T-helper 22 cell (primary cell): ENCODE measurements around the gene SETBP1.

Experiments used
- DNase-seq: peaks from one replicate; pipeline ENCODE4 v3.0.0-alpha.2; 2020; ENCODE audit warnings: low read depth

Gene SETBP1

DNA sequence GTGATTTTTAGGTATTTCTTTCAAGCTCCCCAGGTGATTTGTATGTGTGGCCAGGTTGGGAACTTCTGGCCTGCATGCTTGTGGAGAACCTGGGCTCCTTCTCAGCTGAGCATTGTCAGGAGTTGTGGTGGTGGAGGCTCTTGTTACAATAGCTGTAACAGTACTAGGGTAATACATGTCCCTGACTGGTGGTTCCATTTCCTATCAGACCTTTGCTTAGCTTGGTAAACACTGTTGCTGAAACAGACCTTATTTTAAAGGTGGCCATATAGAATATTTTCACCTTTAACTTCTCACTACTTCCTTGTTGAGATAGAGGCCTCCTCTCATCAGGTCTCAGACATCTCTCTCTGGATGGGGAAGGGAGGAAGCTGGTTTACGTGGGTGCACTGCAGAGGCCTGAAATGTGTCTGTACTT lies 79.2 kb downstream of the SETBP1 start:
- no peak for DNase-seq

GRCh38 chr18:44761812-44762211 lies 81.1 kb downstream of the SETBP1 start:
- DNase-seq, result no peak

GRCh38 chr18:44763327-44763726 lies 82.6 kb downstream of the SETBP1 start:
- DNase-seq, result no peak

DNA sequence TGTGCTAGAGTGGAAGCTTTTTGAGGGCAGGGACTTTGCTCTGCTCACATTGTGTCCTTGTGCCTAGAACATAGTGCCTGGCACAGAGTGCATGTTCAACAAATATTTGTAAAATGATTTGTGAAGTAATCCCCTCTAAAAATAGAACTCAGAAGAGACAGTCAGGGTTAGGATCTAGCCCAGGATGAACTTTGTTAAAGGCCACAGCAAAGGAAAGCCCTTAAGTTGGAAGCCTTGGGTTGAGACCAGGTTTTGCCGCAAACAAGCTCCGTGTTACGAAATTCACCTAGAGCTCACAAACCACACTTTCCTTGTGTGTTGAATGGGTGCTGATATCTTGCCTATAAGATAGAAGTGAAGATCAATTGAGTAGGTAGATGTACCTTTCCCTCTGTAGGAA lies 84.2 kb downstream of the SETBP1 start:
- no peak for DNase-seq

DNA sequence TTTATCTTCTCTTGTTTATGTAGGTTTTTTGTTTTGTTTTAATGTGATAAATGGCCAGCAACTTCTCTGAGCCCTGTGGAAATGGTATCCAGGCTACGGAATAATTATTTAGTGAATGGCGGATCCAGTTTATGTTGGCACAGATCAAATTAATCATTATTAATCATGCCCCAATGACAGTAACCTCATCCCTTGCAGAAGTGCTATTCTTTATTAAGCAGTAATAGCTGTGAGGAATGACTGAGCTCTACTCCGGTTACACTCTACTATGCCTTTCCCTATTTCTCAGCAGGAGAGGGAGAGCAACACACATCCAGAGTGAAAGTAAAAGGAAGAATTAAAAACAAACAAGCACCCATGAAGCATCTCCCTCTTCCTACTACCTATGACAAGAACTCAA lies 84.8 kb downstream of the SETBP1 start:
- no peak for DNase-seq

GRCh38 chr18:44766450-44766849 lies 85.8 kb downstream of the SETBP1 start:
- no peak for DNase-seq

- DNase-seq, result no peak
These were observed 87.1 kb downstream of the SETBP1 start for GRCh38 chr18:44767807-44768206.

GRCh38 chr18:44770641-44771040 lies 90.0 kb downstream of the SETBP1 start:
- DNase-seq, result no peak

DNA sequence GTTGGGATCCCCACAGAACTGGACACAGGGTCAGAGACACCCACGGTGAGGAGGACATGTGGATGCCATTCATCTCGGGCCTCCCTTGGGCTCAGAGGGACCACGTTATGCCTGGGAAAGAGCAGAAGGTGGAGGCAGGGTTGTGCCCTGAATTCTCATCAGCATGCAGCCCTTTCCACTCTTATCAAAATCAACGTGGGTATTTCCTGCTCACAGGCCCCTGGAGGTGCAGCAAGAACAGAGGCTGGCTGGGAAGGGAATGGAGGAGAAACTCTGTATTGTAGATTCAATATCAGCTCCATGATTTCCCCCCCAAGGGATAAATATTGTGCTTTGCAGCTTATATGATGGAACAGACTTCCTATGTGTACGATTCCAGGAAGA lies 90.9 kb downstream of the SETBP1 start:
- no peak for DNase-seq

DNA sequence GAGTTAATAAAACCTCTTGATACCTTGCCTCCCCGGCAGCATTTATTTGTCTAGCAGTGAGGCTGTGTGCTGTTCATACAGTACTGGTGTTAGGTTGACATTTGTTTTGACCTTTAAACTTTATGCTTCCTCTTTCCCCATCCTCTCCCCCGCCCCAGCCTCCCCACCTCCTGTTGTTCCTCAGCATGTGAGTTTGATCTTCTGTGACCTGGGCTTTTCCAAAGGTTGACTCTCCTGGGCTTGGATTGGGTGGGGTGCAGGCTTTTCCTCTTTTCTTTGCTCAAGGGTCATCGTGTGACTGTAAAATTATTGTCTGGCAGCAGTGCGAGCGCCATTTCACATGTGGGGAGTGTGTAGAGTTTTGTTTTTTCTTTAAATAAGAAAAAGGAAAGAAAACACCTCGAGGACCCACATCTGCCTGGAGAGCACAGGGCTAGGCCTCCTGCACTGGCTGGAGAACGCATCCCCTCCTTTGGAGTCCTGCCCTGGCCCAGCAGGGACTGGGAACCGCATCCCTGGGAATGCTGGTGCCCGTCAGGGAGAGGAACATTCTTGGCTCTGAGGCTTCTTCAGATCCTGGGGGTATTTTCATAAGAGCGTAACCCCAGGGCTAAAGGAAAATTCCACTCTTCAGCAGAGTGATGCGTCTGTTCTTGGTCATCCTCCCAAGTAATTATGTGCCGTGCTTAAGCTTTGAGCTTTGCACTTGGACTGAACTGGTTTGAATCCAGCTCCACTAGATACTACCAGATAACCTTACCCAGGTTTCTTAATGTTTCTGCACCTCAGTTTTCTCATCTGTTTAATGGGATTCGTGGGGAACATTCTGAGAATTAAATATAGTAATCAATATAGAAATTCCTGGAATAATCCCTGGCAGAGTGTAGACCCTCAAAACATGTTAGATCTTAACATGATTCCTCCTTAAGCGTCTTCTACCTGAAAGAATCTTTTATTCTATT lies 91.5 kb downstream of the SETBP1 start:
- no peak for DNase-seq

DNA sequence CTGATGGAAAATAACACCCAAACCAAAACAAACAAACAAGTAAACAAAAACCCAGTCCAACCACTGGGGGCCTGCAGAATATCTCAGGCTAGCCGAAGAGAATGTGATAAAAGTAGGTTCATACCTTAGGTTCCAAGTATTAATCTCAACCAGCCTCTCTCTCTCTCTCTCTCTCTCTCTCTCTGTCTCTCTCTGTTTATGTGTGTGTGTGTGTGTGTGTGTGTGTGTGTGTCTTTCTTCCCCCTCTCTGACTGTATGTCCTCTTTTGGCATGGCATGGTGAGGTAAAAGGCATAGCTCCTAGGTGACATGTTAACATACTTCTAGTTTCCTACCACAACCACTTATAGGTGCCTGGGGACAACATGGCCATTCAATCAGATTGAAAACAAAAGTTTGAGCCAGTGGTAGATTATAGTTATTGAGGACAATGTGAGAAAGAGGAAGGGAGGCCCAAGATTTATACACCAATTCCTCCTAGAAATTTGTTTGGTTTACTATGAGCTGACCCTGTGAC lies 93.0 kb downstream of the SETBP1 start:
- DNase-seq, result no peak

GRCh38 chr18:44774191-44774590 lies 93.5 kb downstream of the SETBP1 start:
- no peak for DNase-seq

- DNase-seq, result no peak
These were observed 96.9 kb downstream of the SETBP1 start for GRCh38 chr18:44777457-44778192.

DNA sequence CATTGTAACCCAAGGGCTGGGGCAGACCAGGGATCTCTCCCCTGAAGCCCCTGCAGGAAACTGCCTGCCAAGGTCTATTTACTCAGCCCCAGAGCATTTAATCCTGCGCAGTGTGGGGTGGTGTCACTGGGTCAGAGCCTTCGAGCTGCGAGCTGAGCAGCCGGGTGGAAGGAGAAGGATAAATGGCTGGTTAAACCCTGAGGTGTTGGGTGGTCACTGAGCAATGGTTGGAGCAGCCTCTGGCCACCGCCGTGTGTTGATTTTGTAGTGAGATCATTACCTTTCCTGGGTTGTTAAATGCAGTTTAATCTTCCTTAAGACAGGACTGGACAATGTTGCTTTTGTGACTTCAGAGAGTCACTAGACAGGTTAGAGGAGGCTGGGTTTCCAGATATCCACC lies 98.1 kb downstream of the SETBP1 start:
- no peak for DNase-seq

DNA sequence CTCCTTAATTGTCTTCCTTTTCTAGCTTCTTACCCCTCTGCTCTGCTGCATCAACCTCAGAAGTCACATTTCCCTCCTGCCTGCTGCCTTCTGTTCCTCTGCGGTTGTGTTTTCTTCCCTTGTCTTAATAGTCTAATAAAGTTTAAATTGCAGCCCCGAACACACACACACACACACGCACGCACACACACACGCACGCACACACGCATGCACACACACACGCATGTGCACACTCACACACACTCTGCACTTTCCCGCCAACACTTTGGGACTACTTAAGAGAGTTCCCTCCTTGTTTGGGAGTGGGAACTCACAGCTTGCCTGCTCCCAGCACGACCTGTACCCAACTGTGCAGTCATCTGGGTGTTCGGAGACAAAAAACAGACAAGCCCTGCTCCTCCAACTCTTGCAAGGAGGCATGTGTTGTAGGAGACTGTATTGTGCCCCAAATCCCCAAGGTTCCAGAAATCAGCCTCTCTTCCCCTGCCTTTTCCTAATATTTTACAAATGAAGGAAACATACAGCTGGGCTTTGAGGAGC lies 99.1 kb downstream of the SETBP1 start:
- DNase-seq, result no peak

- no peak for DNase-seq
These were observed 101.2 kb downstream of the SETBP1 start for GRCh38 chr18:44781886-44782285.

DNA sequence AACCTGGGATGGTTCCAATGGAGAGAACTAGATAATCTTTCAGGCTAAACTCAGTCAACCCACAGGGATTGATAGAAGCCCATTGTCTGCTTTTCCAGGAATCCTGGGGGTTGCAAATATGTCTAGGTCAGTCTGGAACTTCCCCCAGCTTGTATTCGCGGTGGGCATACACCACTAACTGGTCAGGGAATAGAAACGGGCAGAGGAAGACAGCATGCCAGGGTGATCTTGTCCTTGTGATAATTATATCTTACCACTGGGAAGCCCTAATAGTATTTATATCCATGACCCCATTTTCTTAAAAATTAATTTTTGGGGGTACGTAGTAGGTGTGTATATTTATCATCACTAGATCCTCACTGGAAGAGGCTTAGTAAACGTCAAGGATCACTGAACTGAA lies 101.9 kb downstream of the SETBP1 start:
- no peak for DNase-seq

DNA sequence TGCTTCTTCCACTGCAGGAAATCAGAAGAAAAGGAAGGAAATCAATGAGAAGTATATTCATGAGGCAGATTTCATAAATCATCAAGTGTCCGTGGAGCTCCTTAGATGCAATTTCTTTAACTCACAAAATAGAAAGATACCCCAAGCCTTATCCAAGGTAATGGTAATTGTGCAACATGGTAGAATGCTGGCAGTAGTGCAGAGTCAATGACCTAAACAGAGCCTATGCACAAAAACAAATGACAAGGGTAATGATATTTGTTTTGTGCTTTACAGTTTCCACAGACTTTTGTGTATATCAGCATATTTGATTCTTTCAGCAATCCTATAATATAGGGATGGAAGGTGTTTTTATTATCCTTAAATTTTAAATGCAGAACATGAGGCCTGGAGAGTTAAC lies 102.7 kb downstream of the SETBP1 start:
- no peak for DNase-seq

GRCh38 chr18:44786257-44786656 lies 105.6 kb downstream of the SETBP1 start:
- no peak for DNase-seq

DNA sequence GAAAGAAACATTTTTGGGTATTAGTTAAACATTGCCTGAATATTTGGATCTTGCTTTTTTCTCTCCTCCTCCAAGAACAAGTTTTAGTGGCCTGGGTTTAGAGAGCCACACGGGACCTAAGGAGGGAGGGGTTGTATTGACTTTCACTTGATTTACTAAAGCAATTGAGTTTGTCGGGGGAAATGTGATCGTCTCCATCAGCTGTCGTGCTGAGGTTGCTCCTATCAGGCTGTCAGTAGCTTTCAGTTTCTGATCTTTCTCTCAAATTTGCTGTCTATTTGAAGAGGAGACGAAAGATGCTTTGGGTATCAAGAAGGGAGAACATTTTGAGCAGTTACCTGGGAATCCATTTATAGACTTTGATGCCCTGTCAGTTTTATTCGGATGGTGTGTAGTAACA lies 106.0 kb downstream of the SETBP1 start:
- no peak for DNase-seq

GRCh38 chr18:44788334-44788733 lies 107.6 kb downstream of the SETBP1 start:
- no peak for DNase-seq

DNA sequence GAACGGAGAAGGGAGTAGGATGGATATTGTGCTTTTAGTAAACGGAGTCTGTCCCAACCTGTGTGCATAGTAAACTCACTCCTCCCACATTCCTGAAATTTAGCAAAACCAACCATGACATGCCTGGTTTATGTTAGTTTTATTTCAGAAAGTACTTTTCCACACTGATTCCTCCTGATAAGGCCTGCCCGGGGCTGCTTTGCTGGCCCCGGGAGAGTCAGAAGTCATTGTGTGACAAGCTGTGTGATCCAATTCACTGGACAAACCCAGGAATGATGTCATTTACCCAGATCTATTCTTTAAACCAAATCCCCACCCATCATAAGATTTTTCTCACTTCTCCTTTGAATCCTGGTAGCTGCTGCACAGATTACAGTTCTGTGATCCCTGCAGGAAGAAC lies 109.0 kb downstream of the SETBP1 start:
- DNase-seq, result no peak

GRCh38 chr18:44790860-44791259 lies 110.2 kb downstream of the SETBP1 start:
- no peak for DNase-seq
